Activated CD4-positive, CD25-positive, alpha-beta regulatory T cell treated with anti-CD3 and anti-CD28 coated beads, Interleukin-2, amount 50 U/mL, for 16 hours (primary cell): Measurements from ENCODE around the gene CTSH.
"Not testable (repeated sequence)": the region's sequence is repeated elsewhere in the genome, so short reads cannot be mapped to it uniquely, and the experiment has no call there.

ENCODE experiments used
- DNase-seq: peaks from one replicate; pipeline ENCODE4 v3.0.0-alpha.2; 2020; ENCODE audit warnings: low read depth, low spot score

CTSH gene

DNA sequence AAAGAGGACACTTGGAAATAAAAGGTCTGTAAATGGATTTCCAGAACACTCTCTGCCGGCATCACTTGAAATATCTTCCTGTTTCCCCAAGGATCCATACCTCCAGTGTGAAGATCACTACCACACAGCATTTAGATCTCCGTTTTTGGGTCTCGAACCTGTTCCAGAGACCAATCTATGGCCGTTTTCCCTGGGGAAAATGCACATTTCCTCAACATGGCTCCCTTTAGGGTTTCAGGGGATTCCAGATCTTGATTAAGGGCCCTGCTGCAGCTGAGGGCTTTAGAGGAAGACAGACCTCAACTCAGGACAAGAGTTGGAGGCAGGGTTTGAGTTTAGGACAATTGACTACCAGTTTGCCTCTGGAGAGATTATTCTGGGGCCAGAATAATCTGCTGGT lies 2.1 kb downstream of the CTSH start:
- no peak for DNase-seq

DNA sequence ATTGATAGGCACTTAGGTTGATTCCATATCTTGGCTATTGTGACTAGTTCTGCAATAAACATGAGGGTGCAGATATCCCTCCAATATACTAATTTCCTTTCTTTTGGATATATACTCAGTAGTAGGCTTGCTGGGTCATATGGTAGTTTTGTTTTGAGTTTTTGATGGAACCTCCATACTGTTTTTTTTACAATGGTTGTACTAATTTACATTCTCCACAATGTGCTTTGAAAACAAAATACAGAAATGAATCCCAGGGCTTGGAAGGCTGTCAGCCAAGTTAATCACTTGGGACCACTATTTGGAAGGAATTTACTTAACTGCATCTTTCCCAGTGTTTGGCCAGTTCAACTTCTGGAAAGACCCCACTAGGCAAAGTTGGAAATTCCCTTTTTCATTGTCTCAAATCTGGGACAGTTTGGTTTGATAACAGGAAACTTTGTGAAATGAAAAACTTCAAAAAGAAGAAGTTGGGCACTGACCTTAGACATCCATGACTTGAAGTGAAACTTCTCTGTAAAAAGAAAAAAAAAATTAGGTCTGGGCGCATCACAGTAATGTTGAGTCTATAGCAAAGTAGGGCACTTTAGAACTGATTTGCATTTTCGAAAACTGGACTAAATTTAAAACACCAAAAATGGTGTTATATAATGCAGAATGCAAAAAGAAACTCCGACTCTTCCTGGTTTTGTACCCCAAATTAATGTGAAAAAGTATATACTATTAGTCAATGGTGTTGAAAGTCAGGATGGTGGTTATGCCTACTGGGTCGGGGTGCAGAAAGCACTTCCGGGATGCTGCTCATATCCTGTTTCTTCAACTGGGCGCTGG lies 6.0 kb downstream of the CTSH start:
- no peak for DNase-seq

DNA sequence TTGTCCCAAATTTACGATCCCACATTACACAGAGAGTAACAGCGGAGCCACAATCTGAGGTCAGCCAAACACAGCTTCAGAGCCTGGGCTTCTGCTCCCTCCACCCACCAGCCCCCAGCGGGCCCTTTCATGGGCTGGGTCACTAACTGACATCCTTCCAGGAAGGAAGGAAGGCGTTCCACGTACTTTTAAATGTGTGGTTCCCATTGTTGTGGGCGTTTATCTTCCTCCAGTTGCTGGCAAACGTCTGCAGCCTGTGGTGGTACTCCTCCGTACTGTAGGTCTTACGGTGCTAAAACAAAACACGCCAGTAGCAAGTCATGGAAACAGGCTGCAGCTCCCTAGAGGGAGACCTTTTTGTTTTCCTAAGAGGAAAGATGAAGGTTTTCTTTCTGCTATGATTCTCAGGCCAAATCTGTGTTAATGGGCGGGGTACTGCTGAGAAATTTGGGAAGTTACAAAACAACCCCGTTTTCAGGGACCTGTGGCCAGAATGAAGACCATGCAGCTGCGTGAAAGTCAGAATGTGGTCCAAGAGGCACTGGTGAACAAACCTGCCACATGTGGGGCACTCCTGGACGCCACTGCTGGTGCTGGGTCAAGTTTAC lies 7.6 kb downstream of the CTSH start:
- DNase-seq, result no peak

DNA sequence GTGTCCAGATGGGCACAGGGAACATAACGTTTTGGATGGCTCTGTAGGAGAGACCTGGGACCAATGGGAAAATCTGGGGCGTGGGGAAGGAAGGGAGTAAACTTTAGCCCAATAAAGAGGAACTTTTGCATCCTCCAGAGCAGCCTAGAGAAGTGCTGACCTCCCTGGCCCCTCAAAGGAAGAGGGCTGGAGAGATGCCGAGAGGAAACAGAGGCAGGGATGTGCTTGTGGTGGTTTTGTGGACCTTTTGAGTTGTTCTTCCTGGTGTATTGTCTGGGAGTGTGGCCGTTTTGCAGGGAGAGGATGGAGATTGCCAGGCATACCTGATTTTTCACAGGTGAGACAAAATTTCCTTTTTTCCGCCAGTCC lies 10.2 kb downstream of the CTSH start:
- no peak for DNase-seq

DNA sequence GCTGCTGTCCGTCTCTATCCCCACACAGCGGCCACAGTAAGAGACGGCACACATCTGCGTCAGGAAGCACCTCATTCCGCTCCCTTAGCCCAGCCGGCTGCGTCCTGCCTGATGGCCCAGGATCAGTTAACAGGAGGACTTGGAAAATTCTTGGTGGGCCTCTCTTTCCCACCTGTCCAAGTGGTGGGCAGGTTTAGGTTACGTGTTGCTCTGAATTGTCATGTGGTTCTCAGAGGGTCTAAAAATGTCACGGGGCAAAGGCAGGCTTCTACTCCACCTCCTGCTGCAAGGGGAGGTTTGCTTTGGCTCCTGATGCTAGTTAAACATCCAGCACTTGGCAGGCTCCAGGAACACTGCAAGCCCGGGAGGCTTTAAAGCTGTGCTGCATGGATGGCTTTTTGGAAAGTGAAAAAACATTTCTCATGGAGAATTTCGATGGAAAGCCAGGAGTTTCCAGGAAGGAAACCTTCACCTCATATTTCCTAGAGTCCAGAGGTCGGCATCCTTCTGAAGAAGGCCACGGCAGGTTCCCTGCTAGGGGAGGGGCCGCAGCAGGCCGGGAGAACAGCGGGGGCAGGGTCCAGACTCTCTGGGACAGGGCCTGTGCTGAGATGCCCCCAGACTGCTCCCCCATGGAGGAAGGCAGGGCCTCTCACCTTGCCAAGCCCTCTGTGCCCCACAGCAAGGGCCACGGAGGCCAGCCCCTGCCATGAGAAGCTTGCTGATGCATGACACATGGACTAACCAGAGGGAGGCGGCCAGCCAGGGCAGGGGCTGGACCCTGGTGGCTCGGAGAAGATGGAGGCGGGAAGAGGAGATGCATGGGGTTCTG lies 10.8 kb downstream of the CTSH start:
- DNase-seq, result no peak

DNA sequence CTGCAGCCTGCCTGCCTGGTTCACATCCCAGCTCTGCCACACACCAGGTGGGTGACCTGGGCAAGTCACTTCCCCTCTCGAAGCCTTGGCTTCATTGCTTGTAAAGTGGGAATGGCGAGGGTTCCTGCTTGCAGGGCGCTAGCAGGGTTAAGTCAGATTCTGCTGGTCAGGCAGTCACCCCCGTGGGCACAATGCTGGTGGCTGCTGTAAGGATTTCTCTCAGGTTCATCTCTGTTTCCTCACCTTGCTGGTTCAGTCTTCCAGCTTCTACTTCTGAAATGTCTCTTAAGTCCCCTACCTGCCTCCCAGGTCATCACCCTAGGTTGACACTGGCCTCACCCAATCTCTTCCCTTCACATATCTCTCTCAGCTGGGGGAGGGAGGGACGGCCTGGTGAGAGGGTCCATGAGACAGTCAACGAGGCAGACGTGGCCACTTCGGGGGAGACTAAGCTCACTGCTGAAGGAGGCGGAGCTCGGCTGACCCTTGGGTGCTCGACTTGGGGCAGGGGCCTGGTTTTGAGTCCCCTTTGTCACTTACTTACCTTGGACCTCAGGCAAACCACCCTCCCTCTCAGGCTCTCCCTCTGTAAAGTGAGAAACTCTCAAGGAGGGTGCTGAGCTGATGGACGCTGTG lies 11.5 kb downstream of the CTSH start:
- no peak for DNase-seq

DNA sequence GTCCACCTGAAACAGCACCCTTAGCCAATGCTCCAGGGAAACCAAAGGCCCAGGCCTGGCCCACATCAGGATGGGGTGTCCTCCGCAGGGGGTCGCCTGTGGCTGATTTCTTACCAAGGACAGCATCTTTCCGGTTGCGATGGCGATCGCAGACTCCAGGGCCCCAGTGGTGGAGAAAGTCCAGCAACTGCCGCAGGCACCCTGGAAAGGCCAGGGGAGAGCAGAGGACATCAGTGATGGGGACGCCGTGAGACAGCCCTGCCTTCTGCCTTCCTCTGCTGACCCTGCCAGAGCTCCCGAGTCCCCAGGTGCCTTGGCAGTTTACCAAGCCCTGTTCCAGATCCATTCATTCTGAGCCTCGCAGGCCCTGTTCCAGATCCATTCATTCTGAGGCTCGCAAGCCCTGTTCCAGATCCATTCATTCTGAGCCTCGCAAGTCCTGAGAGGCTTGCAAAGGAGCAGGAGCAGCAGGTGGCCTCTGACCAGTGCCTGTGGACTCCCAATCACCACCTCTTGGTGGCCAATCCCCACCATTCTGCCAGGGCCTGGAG lies 12.5 kb downstream of the CTSH start:
- DNase-seq, result no peak

DNA sequence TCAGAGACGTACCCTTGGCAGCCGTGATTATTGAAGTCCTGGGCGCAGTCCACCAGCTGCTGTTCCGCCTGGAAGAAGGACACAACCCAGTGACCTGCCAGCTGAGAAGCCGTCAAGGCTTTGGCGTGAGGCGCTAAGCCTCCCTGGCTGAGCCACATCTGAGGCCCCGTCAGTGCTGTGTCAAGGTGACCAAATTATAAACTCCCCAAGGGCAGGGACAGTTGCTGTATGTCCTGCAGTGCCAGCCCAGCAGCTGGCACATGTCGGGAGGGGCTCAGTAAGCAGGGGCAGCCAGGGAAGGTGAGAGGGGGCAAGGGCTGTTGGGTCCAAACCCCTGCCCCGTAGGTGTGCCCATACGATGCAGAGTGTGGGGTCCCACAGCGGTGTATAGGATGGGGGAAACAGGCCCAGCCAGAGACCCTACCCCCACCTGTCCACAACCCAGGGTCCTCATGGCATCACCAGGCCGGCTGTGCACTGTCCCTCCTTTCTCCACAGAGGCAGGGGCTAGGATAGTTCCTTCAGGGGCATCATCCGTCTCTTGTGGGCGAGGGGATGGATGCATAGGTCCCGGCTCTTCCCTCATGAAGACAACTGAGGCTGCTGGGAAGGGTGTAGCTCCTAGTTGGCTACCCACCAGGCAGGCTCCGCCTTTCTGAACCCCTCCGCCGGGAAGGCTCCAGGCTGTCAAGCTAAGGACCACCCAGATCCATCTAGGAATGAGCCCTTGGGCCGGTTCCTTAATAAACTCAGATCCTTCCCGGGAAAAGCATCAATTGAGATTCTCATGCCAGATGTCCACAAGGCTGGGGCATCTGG lies 13.2 kb downstream of the CTSH start:
- DNase-seq, result no peak

DNA sequence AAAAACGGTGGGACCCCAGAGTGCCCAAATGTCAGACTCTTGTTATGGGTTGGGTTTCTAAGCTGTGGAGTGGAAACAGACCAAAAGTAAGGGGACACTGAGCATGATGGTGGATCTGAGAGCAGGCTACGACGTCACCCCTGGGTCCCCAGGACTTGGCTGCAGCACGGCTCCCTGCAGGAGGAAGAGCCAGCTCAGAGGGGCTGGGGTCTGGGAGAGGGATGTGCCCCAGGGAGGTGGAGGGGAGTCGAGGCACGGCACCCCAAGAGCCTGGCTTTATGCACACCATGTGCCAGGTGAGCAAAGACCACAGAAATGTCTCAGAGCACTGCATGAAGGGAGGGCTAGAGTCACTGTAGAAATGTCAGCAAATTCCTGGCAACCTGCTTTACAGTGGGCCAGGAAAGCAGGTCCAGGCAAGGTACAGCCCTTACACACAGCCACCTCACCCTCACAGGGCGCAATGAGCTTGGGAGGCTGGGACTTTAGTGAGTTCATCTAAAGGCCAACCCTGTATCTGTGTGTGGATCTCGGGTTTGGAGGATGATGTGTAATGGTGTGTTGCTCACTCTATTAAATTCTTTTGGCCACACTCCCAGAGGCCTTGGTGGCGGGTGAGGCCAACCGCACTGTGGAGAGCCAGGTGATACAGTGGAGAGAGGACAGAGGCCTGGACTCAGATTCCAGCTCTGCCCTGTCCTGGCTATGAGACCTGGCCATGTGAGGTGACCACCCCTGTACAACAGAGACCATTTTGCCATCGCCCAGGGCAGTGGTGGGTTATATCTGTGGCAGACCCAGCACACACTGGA lies 14.1 kb downstream of the CTSH start:
- DNase-seq, result no peak

DNA sequence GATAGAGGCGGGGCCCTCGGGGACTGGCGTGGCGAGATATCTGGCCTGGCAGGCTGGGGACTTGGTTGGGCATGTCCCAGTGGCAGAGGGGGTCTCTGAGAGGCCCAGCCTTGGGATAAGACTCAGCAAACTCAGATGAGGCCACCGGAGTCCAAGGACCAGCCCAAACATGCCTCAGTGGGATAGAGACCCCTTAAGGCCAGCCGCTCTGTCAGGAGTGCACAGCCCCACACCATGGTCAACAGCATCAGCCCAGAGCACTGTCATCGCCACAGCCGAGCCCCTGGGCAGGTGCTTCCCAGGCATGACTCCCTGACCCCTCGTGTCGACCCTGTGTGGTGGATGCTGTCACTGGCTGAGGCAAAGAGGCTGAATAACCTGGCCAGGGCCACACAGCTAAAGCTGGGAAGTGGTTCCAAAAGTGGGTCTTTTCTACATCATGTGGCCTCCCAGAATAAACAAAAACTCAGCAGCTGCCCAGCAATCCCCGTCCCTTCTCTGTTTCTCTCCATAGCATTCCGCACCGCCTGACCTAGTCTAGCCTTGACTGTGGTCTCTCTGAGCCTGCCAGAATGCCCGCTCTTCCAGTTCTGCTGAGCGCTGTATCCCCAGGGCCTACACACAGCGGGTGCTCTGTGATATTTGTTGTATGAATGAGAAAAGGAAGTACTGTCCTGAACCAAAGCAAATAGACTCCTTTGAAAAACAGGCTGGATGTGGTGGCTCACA lies 15.1 kb downstream of the CTSH start:
- no peak for DNase-seq

DNA sequence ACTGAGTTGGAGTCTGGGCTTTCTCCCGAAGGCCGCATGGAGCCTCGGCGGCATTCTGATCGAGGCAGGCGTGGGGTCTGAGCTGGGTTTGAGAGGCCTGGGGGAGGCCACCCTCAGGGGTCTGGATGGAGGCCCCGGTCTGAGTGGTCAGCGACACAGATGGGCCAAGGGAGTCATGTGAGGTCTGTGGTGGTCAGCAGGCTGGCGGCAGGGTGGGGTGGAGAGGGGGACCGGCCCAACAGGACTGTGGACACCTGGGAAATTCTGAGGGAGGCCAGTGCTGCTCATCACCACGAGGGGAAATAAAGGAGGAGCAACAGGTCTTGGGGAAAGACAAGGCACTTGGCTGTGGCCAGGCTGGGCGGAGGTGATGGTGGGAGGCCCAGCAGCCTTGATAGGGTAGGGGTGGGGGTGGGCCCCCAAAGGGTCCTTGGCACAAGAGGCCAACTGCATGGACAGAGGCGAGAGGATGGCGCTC lies 16.2 kb downstream of the CTSH start:
- no peak for DNase-seq

DNA sequence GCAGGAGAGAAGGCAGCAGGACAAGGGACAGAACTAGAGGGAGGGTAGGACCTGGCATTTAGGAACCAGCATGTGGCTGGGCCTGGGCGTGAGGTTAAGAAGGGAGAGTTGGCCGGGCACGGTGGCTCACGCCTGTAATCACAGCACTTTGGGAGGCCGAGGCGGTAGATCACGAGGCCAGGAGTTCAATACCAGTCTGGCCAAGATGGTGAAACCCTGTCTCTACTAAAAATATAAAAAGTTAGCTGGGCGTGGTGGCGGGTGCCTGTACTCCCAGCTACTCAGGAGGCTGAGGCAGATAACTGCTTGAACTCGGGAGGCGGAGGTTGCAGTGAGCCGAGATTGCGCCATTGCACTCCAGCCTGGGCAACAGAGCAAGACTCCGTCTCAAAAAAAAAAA lies 16.7 kb downstream of the CTSH start:
- not testable (repeated sequence) for DNase-seq

DNA sequence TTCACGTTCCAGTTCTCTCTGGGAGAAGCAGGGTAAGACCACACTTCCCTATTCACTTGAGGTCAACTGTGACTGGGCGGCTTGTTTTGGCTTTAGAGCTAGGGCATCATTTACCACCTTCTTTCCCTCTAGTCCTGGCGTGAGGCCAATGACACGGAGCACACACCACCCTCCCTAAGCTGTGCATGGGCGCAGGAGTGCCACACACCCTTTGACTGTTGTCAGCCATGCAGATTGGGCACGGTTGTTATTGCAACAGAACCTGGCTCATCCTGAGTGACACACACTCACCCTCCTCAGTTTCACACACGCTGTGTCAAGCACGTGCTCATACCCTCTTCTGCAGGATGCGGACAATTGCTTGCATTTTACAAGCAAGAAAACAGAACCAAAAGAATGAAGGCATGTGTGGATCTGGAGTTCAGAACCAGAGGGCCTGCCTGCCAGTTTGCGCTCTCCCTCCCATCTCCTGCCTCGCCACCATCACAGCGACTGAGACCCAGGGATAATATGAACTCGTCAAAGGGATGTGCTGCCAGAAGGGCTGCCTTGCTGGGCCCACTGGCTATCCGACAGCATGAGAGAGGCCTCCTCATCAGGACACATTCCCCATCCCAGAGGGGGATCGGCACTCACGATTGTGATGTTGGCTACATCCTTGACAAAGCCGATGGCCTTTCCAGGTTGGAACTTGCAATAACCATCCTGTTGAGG lies 17.6 kb downstream of the CTSH start:
- DNase-seq, result no peak

DNA sequence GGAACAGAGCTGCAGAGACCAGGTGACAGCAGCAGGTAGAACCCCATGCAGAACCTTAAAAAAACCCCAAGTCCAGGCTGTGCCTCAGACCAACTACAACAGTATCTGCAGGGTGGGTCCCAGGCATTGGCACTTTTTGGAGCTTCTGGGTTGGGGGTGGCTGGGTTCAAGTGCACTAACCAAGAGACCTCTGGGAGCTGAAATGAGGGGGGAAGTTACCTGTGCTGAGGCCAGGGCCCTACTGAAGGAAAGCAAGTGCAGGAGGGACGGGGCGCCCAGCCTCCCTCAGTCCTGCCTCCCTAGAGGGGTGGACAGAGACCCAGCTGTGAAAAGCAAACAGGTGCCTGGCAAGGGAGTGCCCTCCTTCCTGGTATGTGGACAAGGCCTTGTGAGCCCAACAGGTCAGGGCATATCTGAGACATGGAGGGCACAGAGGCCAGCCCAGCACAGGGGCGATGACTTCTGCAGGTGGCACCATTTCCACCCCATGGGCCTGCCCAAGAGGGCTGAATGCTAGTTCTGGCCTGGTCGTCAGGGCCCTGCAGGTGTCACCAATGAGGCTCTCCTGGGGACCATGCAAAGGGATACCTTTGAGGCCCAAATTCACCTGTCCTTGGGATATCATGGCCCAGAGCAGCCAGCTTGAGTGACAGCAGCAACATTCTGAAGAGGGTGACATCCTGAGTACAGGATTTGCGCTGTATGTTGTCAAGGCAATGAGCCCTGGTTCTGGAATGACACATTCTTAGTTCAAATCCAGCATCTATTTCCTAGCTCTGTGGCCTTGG lies 18.7 kb downstream of the CTSH start:
- DNase-seq, result no peak

DNA sequence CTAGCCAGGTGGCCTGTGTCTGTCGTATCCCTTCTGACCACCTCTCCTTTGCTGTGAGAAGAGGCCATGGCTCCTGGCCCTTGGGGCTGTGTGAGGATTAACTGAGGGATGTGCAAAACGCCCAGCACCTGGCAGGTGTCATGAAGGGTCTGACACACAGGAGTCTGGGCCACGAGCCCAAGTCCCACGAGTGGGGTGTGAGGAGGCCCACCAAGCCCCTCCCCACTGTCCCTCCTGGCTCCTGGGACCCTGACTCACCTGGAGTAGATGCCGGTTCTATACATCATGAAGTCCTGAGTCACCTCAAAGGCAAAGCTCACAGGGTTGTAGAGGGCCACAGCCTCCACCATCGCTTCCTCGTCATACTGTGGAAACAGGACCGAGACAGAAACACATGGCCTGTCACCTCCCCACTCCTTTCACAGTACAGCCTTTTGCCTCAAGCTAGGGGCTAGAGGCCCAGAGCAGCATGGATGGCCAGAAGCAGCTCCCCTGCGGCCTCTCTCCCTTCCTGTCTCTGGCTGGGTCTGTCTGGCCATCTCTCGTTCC lies 19.7 kb downstream of the CTSH start:
- no peak for DNase-seq

DNA sequence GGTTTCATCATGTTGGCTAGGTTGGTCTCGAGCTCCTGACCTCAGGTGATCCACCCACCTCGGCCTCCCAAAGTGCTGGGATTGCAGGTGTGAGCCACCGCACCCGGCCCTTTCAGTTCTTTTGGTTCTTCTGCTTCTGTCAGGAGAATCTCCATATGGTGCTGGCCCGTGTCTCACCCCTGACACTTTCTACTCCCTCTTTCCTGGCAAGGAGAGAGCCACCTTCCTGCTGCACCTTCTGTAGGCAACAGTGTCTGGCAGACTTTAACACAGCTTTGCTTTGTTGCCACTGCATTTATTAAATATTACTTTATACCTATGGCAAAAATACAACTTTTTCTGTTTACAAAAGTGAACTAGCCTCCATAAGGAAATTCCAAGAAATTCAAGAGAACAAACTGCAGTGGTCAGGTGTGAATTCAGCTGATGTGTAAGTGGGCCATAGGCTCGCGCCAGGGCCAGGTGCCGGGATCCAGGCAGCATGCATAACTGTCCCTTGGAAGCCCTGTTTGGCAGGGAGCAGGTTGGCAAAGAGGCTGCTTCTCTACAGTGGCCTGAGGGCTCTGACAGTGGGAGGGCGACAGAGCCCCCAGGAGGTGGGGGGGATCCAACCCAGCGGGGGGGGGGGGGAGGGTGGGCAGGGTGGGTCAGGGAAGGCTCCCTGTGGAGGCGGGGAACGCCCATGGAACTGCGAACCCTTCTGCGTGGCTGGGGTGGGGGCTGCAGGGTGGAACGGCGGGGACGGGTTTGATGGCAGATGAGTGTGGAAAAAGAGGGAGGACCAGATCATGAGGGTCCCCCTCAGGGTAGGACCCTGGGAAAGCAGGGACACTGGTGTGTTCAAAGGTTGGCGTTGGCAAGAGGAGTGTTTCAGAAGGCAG lies 21.1 kb downstream of the CTSH start:
- DNase-seq, result no peak

DNA sequence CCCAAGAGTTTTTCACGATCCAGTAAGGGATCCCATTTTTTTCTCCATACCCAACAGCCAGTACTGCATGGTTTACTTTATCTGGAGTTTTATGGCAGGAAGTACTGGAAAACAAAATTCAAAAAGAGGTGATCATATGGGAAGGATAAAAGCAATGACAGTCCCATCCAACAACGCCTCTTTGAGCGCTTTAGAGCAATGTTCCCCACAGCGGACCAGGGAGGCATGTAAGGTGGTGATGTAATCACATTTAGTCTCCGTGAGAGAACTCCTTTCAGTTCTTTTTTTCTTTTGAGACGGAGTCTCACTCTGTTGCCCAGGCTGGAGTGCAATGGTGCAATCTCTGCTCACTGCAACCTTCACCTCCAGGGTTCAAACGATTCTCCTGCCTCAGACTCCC lies 21.8 kb downstream of the CTSH start:
- no peak for DNase-seq
